ENCODE results near the gene CMTM4.

CMTM4 gene

DNA sequence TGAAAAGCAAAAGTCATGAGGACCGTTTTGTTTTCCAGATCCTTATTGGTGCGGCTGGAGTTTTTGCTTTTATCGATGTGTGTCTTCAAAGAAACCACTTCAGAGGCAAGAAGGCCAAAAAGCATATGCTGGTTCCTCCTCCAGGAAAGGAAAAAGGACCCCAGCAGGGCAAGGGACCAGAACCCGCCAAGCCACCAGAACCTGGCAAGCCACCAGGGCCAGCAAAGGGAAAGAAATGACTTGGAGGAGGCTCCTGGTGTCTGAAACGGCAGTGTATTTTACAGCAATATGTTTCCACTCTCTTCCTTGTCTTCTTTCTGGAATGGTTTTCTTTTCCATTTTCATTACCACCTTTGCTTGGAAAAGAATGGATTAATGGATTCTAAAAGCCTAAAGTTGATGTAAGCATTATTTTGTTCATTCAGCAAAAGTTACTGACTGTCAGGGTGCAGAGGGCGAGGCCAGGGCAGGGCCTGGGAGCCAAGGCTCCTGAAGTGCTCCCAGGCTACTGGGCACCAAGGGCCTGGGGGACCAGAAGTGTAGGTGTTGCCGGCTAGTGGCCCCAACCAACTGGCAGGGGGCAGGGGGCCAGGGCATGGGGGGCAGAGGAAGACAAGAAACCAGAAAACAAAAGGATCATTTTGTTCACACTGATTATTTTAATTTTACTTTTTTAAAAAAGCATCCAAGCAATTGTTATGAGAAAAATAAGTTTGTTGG, 108.5 kb downstream of the CMTM4 start:
- Histone ChIP-seq H3K4me3 (ENCODE audit: low read depth, low read length) (no peak overlapping the region), H3K27me3 (replicated peaks) (no peaks in the 10 kb centered on the region), H3K36me3 (replicated peaks) (no peaks in the 10 kb centered on the region), H3K27ac (no peak overlapping the region)
- DNase-seq = no peak
- TF ChIP-seq, protein P1, sequence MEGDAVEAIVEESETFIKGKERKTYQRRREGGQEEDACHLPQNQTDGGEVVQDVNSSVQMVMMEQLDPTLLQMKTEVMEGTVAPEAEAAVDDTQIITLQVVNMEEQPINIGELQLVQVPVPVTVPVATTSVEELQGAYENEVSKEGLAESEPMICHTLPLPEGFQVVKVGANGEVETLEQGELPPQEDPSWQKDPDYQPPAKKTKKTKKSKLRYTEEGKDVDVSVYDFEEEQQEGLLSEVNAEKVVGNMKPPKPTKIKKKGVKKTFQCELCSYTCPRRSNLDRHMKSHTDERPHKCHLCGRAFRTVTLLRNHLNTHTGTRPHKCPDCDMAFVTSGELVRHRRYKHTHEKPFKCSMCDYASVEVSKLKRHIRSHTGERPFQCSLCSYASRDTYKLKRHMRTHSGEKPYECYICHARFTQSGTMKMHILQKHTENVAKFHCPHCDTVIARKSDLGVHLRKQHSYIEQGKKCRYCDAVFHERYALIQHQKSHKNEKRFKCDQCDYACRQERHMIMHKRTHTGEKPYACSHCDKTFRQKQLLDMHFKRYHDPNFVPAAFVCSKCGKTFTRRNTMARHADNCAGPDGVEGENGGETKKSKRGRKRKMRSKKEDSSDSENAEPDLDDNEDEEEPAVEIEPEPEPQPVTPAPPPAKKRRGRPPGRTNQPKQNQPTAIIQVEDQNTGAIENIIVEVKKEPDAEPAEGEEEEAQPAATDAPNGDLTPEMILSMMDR (IDR thresholded peaks at IDR 0.05; ENCODE audit: low read depth, low read length, missing control alignments) = no peak
- in situ Hi-C loops (cut with HindIII; ENCODE audit: low pct_ligation_motif_present, low sequenced_read_pairs) = no loop called here

DNA sequence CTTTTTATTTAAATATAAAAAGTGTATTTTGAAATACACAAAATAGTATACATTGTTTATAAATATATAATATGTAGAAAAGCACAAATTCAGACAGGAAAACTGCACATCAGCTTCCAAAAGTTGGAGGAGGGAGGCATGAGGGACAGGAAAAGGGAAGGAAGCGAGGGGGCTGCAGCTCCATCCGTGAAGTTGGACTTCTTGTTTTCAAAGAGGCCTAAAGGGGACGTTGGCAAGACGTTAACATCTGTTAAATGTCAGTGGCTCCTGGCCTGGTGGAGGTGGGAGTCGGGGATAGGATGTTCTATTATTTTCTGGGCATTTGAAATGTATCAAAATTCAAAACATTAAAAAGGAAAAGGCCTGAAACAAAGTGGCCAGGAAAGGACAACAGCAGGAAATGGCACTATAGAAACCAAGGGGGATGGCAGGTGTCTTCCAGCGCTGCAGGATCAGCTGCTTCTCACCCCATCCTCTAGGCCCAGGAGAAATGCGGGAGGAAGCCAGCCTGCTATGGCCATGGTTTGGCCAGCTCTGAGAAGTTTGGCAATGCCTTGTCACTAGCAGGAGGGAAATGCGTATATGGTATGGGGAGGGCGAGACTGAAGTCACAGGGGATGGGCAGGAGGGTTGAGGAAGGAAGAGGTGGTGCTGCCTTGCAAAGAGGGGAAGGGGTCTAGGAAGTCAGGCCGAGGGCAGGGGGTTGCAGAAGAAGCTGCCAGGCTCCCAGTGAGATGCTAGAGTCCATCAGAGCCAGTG, 110.9 kb downstream of the CMTM4 start:
- Histone ChIP-seq H3K36me3 (replicated peaks) (no peaks in the 10 kb centered on the region), H3K27ac (no peak overlapping the region), H3K4me3 (ENCODE audit: low read depth, low read length) (no peak overlapping the region), H3K27me3 (replicated peaks) (no peaks in the 10 kb centered on the region)
- no peak for DNase-seq
- TF ChIP-seq, protein P1 (IDR thresholded peaks at IDR 0.05; ENCODE audit: low read depth, low read length, missing control alignments) = no peak
- in situ Hi-C loops (cut with HindIII; ENCODE audit: low pct_ligation_motif_present, low sequenced_read_pairs) = no loop called here

DNA sequence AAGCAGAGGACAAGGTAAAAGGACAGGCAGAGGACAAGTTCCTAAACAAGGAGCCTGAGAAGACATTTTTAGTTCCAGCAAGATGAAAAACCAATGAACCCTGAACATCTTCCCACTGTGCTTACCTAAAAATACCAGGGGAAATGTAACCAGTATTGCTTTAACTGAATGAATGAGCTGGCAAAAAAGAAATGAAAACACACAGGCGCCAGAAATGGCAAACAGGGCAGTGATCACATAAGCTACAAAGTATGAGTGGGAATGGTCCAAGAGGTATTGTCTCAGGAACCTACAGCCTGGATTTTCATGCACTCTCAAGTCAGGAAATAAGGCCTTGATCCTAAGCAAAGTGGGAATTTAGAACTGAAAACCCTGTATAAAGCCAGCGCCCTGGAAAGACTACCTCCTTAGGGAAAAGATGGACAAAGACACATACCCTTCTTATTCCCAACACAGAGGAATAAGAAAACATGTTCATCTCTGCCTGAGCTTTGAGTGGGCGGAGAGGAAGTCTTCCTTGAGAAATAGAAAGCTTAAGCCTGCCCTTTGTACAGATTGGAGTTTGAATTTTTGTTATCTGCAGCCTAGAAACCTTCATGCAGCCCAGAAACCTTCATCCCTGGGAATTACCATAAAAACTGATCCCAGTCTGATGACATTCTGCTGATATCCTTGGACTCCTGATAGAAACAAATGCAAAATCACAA, 115.1 kb downstream of the CMTM4 start:
- in situ Hi-C loops (cut with HindIII; ENCODE audit: low pct_ligation_motif_present, low sequenced_read_pairs) = no loop called here
- DNase-seq = peak; percentile 33
- no peak overlapping the region for H3K27ac ChIP-seq
- H3K36me3 ChIP-seq (replicated peaks) = no peaks in the 10 kb centered on the region
- peaks cover 10% of the 10 kb centered on the region for H3K27me3 ChIP-seq (replicated peaks)
- no peak overlapping the region for H3K4me3 ChIP-seq (ENCODE audit: low read depth, low read length)
- TF ChIP-seq, protein P1 (IDR thresholded peaks at IDR 0.05; ENCODE audit: low read depth, low read length, missing control alignments) = no peak

GRCh38 chr16:66580605-66581209, 115.8 kb downstream of the CMTM4 start:
- TF ChIP-seq, protein P1 (IDR thresholded peaks at IDR 0.05; ENCODE audit: low read depth, low read length, missing control alignments) = peak; percentile 29
- Histone ChIP-seq H3K27ac (no peak overlapping the region), H3K36me3 (replicated peaks) (no peaks in the 10 kb centered on the region), H3K27me3 (replicated peaks) (peaks cover 10% of the 10 kb centered on the region), H3K4me3 (ENCODE audit: low read depth, low read length) (no peak overlapping the region)
- DNase-seq = peak; percentile 60
- in situ Hi-C loops (cut with HindIII; ENCODE audit: low pct_ligation_motif_present, low sequenced_read_pairs) = no loop called here

DNA sequence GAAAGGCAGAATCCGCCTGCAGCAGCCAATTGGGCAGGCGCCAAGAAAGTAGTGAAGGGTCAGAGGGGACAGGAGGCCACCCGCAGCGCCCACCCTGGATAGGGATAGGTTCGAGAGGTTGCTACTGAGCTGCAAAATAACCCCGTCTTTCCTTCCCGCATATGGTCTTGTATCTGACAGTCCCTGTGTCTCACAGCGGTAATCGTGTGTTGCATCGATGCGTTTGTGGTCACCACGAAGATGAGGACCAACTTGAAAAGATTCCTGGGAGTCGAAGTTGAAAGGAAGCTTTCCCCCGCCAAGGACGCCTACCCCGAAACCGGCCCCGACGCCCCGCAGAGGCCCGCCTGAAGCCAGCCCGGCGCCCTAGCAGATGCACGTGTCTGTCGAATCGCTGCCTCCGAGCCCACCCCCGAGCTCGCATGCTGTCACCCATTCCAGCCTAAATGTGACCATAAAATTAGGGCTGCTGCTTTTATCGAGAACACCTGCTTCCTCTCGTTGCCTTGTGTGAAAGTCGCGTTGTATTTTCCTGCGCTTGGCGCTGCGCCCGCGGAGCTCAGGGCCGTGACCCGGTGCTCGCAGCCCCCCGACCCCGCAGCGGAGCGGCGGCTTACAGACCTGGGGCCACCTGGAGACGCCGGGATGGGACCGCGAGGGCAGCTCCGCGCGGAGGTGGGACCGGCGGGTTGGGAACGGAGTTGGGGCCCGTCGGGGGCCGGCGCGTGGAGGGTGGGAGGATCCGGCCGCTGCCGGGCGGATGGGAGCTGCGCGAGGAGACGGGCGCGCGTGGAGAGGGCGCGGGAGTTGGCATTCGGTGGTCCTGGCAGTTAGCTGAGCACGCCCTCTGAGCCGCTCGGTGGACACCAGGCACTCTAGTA, 117.7 kb downstream of the CMTM4 start, which contains the start of gene CMTM2:
Gene CMTM2 (plus strand): TSS at position 813 of the 881 bp plus-strand sequence. CDS start 145 bp downstream, outside the sequence.
- H3K27ac ChIP-seq = no peak within 1 kb of the TSS
- TF ChIP-seq, protein P1 (IDR thresholded peaks at IDR 0.05; ENCODE audit: low read depth, low read length, missing control alignments) = no peak
- H3K27me3 ChIP-seq (replicated peaks) = peaks cover 10% of the 10 kb centered on the region
- H3K4me3 ChIP-seq (ENCODE audit: low read depth, low read length) = peak within 1 kb of the TSS; percentile 34
- in situ Hi-C loops (cut with HindIII; ENCODE audit: low pct_ligation_motif_present, low sequenced_read_pairs) = no loop called here
- DNase-seq = no peak
- no peaks in the 10 kb centered on the region for H3K36me3 ChIP-seq (replicated peaks)

All from brain microvascular endothelial cell (primary cell).